Cardiac fibroblast (primary cell): ENCODE measurements around the gene SCLT1.

Experiments used
- DNase-seq, 2 donors: peaks; one replicate each; pipeline versions ENCODE4 v3.0.0 to v3.0.0-alpha.2; 2010; ENCODE audit warnings: low read depth in 2 of 2
- H3K4me3 ChIP-seq, 2 donors: replicated peaks in 1 of 2; 1 replicate in 1 of 2; 2 replicates in 1 of 2; pipeline ENCODE4 v1.5.1; 2011; ENCODE audit warnings: low read depth in 2 of 2, low read length in 2 of 2, mild to moderate bottlenecking in 2 of 2, moderate library complexity in 1 of 2
- CTCF ChIP-seq: IDR thresholded peaks from one replicate; pipeline ENCODE4 v1.5.1; 2011; ENCODE audit warnings: low read depth, mild to moderate bottlenecking, low read length, inconsistent platforms

Gene SCLT1

GRCh38 chr4:128906581-128906980 lies 186.8 kb downstream of the SCLT1 start:
- no peak for DNase-seq
- no peak overlapping the region for H3K4me3 ChIP-seq
- TF ChIP-seq CTCF: no peak

- H3K4me3 ChIP-seq: no peak overlapping the region
- no peak for TF ChIP-seq CTCF
- DNase-seq: no peak
Measured at GRCh38 chr4:128904821-128905220, 188.5 kb downstream of the SCLT1 start.

- TF ChIP-seq CTCF: no peak
- peak; percentile 37 to 58 for DNase-seq
- H3K4me3 ChIP-seq: no peak overlapping the region
Measured at GRCh38 chr4:128880662-128881061, 212.7 kb downstream of the SCLT1 start.

GRCh38 chr4:128879971-128880370 lies 213.4 kb downstream of the SCLT1 start:
- no peak for DNase-seq
- H3K4me3 ChIP-seq: no peak overlapping the region
- no peak for TF ChIP-seq CTCF

GRCh38 chr4:128879283-128879682 lies 214.1 kb downstream of the SCLT1 start:
- TF ChIP-seq CTCF: no peak
- H3K4me3 ChIP-seq: no peak overlapping the region
- DNase-seq: no peak

GRCh38 chr4:128877934-128878333 lies 215.4 kb downstream of the SCLT1 start:
- no peak for DNase-seq
- TF ChIP-seq CTCF: no peak
- no peak overlapping the region for H3K4me3 ChIP-seq

GRCh38 chr4:128876200-128876599 lies 217.1 kb downstream of the SCLT1 start:
- no peak for TF ChIP-seq CTCF
- H3K4me3 ChIP-seq: no peak overlapping the region
- DNase-seq: no peak
